DMS53 treated with DMSO at 0.1 percent for 48 hours (cell line): ENCODE measurements around the gene RBBP8NL.

Experiments
- DNase-seq: peaks from one replicate; lab custom pipeline; 2025; ENCODE audit not compliant: unreplicated experiment; lab: John Stamatoyannopoulos, UW

RBBP8NL gene

DNA sequence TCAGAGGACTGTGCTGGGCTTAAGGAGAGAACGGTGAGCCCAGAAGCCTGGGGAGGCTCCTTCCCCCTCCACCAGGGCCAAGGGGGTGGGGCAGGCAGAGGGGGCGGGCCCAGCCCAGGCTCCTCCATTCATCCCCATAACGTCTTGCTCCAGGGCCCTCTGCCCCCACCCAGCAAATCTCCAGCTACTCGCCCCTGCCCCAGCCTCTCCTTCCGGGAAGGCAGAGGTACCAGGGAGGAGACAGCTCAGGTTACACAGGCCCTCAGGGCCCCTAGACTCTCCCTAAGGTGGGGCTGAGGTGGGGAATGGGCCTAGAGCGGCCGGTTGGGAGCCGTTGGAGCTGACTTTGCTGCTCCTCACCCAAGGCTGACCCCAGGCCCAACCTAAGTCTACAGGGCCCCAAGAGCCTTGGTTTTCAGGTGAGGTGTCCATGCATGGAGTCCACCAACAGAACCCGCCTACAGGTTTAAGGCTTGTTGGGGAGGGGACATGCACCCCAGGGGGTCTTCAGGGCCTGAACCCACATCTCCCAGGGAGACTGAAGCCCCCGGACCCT, 61.4 kb downstream of the RBBP8NL start:
- no peak for DNase-seq

DNA sequence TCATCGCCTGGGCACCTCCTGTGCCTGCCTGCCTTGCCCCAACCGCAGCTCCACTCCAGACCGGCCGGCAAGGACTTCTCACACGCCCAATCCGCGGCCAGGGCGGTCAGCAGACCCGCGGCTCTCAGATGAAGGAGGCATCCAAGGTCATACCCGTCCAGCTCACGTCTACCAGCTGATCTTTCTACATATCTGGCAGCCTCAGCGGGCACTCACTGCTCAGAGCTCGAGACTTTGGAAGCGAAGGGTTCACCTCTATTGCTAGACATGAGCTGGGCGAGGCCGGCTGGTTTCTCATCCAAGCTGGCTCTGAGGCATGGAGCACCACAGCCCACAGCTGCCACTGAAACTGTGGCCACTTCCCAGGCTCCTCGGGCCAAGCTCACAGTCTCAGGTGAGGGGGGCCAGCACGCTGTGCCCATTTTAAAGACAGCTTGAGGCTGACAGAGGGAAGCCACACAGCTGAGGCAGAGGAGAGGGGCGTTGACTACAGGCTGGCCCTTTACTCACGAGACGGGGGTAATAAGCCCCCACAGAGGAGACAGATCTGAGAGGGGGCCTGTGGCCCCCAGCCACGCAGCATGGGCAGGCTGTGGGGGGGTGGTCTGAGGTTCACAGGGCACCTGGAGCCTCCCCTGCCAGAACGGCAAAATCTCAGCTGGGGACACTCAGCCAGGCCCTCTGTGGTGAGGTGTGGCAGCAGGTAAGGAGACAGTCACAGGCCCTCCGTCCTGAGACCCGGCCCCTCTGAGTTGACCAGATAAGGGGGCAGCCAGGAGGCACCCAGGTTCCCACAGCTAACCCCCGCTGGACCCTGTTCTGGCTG, 62.2 kb downstream of the RBBP8NL start:
- no peak for DNase-seq

GRCh38 chr20:62363920-62364851, 63.2 kb downstream of the RBBP8NL start:
- DNase-seq = no peak

GRCh38 chr20:62362991-62363919, 64.1 kb downstream of the RBBP8NL start:
- no peak for DNase-seq

GRCh38 chr20:62362590-62362940, 64.8 kb downstream of the RBBP8NL start:
- no peak for DNase-seq

- DNase-seq = no peak
Observed at GRCh38 chr20:62361799-62362589, 65.3 kb downstream of the RBBP8NL start.

DNA sequence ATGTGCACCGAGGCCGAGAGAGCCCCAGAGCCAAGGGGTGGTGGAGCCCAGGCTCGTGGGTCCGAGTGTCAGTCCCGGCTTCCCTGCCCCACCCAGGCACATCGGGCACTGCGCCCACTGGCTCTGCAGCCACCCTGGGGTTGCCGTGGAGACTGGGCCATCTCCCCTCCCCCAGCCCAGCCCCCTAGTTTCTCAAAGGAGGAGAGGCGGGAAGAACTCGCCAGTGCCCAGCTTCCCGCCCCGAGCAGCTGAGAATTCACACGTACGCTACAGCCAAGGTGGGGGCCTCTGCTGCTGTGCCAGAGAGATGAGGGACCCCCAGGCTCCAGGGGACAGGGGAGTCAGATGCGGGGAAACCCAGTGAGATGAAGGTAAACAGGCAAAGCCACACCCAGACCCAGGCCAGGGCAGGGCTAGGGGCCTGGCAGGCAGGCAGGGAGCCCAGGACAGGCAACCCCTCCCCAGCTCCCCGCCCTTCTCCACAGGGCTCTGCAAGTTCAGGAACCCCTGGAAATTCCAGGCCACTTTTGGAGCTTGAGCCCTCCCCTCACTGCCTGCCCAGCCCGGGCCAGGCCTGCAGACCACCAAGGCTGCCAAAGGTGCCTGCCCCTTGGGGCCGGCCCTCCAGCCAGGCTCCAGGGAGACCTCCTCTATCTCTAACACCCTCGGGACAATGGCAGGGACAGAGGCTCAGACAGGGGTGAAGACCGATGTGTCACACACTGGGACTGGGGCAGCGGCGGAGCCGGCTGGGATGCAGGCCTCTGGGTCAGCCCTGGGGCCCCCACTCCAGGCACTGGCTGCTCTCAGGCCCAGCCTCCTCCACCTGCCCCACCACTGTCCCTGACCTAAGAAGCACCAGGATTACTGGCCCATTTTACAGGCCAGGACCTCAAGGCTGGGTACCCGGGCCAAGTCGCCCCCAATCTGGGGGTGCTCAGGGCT, 66.2 kb downstream of the RBBP8NL start:
- DNase-seq = no peak
